Ishikawa (cell line): ENCODE measurements around the gene PLPP3.

Source experiments
- CEBPB ChIP-seq: IDR thresholded peaks from 2 replicates; pipeline ENCODE4 v1.6.1; 2012
- CREB1 ChIP-seq: IDR thresholded peaks from 2 replicates; pipeline ENCODE4 v1.6.1; 2012; ENCODE audit warnings: low read depth
- EGR1 ChIP-seq: IDR thresholded peaks from 2 replicates; pipeline ENCODE4 v1.6.1; 2012
- EP300 ChIP-seq: IDR thresholded peaks from 2 replicates; pipeline ENCODE4 v1.6.1; 2012; ENCODE audit warnings: borderline replicate concordance
- FOXM1 ChIP-seq: IDR thresholded peaks from 2 replicates; pipeline ENCODE4 v1.6.1; 2012; ENCODE audit warnings: low read depth, borderline replicate concordance
- NFIC ChIP-seq: IDR thresholded peaks from 2 replicates; pipeline ENCODE4 v1.6.1; 2012
- RAD21 ChIP-seq: IDR thresholded peaks from 2 replicates; pipeline ENCODE4 v1.6.1; 2012; ENCODE audit warnings: low read depth
- TAF1 ChIP-seq: IDR thresholded peaks from 2 replicates; pipeline ENCODE4 v1.6.1; 2012; ENCODE audit warnings: low read depth, mild to moderate bottlenecking
- TCF12 ChIP-seq: IDR thresholded peaks from 2 replicates; pipeline ENCODE4 v1.6.1; 2012; ENCODE audit warnings: low read depth
- TEAD4 ChIP-seq: IDR thresholded peaks from 2 replicates; pipeline ENCODE4 v1.6.1; 2012
- YY1 ChIP-seq: IDR thresholded peaks from 2 replicates; pipeline ENCODE4 v1.6.1; 2012; ENCODE audit warnings: low read depth
- ZBTB7A ChIP-seq: IDR thresholded peaks from 2 replicates; pipeline ENCODE4 v1.6.1; 2012; ENCODE audit warnings: low read depth
- TF ChIP-seq, protein P1 (sequence below): IDR thresholded peaks from 2 replicates; pipeline ENCODE4 v1.6.1; 2012; ENCODE audit warnings: low read depth, mild to moderate bottlenecking
- TF ChIP-seq, protein P2 (sequence below): IDR thresholded peaks from 2 replicates; pipeline ENCODE4 v1.6.1; 2012
- TF ChIP-seq, protein P3 (sequence below): IDR thresholded peaks from 2 replicates; pipeline ENCODE4 v1.6.1; 2012

The PLPP3 gene

DNA sequence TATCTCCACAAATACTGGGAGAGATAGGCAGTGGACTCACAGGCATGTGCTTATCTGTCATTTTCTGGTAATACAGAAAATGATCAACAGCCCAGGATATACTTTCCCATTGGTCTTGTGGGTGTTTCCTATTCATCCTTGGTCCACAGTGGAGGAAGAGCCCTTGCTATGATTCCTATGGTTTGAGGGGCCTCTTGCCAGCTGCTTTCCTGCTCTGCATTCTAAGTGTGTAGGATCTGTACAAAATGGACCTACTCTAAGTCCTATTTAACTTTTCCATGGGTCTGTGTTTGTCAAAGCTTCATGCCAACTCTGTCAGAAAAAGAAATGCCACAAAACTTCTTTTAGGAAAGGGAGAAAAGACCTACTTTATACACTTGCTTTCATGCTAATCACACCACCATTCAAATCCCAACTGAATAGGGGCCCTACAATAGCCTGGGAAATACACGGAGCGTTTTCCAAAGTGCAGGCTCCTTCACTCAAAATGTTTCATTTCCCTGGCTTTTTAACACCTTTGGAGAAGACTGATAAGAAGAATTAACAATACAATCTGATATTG, 16.4 kb downstream of the PLPP3 start:
- no peak for TF ChIP-seq CEBPB
- TF ChIP-seq ZBTB7A: no peak
- no peak for TF ChIP-seq CREB1
- TF ChIP-seq TEAD4: no peak
- TF ChIP-seq TAF1: no peak
- TF ChIP-seq EP300: no peak
- TF ChIP-seq, protein P1, sequence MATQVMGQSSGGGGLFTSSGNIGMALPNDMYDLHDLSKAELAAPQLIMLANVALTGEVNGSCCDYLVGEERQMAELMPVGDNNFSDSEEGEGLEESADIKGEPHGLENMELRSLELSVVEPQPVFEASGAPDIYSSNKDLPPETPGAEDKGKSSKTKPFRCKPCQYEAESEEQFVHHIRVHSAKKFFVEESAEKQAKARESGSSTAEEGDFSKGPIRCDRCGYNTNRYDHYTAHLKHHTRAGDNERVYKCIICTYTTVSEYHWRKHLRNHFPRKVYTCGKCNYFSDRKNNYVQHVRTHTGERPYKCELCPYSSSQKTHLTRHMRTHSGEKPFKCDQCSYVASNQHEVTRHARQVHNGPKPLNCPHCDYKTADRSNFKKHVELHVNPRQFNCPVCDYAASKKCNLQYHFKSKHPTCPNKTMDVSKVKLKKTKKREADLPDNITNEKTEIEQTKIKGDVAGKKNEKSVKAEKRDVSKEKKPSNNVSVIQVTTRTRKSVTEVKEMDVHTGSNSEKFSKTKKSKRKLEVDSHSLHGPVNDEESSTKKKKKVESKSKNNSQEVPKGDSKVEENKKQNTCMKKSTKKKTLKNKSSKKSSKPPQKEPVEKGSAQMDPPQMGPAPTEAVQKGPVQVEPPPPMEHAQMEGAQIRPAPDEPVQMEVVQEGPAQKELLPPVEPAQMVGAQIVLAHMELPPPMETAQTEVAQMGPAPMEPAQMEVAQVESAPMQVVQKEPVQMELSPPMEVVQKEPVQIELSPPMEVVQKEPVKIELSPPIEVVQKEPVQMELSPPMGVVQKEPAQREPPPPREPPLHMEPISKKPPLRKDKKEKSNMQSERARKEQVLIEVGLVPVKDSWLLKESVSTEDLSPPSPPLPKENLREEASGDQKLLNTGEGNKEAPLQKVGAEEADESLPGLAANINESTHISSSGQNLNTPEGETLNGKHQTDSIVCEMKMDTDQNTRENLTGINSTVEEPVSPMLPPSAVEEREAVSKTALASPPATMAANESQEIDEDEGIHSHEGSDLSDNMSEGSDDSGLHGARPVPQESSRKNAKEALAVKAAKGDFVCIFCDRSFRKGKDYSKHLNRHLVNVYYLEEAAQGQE: no peak
- TF ChIP-seq FOXM1: no peak
- TF ChIP-seq, protein P2, sequence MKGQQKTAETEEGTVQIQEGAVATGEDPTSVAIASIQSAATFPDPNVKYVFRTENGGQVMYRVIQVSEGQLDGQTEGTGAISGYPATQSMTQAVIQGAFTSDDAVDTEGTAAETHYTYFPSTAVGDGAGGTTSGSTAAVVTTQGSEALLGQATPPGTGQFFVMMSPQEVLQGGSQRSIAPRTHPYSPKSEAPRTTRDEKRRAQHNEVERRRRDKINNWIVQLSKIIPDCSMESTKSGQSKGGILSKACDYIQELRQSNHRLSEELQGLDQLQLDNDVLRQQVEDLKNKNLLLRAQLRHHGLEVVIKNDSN: no peak
- TF ChIP-seq YY1: no peak
- no peak for TF ChIP-seq NFIC

DNA sequence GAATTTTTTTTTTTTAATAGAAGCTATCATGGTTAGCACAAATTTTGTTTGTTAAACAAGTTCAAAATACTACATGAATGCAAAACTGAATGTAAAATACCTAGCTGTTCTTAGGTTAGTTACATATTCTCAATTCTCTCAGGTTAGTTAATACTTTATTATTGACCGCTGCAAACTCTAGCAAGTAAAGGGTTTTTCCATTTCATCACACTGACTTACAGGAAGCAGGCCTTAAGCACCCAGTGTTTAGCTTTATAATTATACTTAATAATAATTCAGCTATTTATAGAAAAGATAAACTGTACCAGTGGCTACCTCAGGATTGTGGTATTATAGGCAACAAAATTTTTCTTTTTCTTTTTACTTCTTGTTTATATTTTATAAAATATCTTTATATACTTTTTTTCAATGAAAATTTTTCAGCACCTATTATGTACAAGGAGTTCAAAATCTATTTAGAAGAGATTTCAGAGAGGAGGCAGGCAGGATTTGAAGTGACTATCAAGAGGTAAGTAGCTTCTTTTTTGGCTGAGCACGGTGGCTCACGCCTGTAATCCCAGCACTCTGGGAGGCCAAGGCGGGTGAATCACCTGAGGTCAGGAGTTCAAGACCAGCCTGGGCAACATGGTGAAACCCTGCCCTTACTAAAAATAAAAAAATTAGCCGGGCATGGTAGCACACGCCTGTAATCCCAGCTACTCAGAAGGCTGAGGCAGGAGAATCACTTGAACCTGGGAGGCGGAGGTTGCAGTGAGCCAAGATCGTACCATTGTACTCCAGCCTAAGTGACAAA, 17.9 kb downstream of the PLPP3 start:
- no peak for TF ChIP-seq YY1
- TF ChIP-seq EP300: no peak
- TF ChIP-seq, protein P2: no peak
- TF ChIP-seq, protein P3, sequence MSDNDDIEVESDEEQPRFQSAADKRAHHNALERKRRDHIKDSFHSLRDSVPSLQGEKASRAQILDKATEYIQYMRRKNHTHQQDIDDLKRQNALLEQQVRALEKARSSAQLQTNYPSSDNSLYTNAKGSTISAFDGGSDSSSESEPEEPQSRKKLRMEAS: no peak
- TF ChIP-seq FOXM1: no peak
- TF ChIP-seq CEBPB: no peak
- no peak for TF ChIP-seq TEAD4
- no peak for TF ChIP-seq TAF1
- TF ChIP-seq EGR1: no peak
- no peak for TF ChIP-seq ZBTB7A
- no peak for TF ChIP-seq TCF12
- no peak for TF ChIP-seq NFIC
- TF ChIP-seq RAD21: no peak
- TF ChIP-seq, protein P1: no peak
- no peak for TF ChIP-seq CREB1

DNA sequence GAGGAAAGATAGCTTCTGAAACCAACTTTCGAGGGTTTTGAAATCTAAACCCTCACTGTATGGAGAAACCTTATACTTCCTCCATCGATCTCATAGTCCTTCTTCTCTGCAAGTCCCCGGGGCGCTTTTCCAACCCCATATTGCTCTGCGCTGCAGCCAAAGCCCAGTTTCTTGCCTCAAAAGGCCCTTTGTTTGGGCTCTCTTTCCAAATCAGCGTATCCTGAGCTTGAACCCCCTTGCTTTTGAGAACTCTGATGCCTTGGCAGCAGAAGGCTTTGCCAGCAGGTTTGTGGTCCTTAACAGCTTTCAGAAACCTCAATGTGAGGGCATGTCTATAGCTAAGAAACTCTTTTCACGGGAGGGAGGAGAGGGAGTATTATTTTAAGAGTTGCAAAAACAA, 21.6 kb downstream of the PLPP3 start:
- TF ChIP-seq YY1 (no peak), EGR1 (no peak)

DNA sequence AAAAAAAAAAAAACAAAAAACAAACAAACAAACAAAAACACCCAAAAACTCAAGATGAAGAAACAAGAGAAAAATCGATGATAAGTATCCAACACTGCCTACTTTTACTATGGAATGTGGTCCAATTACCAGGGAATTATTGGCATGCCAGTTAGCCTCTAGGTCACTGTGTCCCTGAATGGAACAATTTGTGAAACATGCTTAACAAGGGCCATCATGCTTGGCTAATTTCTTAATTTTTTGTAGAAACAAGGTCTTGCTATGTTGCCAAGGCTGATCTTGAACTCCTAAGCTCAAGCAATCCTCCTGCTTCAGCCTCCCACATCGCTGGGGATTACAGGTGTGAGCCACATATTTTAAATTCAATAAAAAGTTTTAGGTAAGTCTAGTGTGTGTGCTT, 23.9 kb downstream of the PLPP3 start:
- TF ChIP-seq TEAD4 (peak; percentile 68), TCF12 (peak; percentile 43; the same call in 1 of the 2 replicates), EP300 (peak; percentile 59; the same call in 1 of the 2 replicates), EGR1 (no peak)

DNA sequence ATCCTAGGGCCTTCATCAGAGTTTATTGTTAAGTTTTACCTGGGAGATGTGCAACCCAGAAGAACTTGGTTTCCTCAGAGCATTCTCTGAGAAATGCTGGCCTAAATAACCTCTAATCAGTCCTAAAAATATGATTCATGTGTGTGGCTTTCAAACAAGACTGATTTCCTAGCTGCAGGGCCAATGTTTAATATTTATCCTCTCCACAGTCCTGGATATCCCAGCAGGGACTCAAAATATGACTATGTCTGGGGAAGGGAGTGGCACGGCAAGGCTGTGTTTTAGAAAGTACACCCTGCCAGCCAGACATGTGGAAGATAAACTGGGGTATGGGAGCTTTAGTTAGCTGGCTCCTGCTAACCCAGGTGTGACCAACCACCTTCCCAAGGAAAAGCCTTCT, 26.3 kb downstream of the PLPP3 start:
- TF ChIP-seq, protein P1: no peak
- TF ChIP-seq, protein P2: no peak
- TF ChIP-seq, protein P3: no peak
- TF ChIP-seq TEAD4 (no peak), ZBTB7A (no peak), TCF12 (no peak), EGR1 (no peak), CEBPB (no peak), EP300 (no peak), TAF1 (no peak)
